UCSD-AML1 (cell line): ENCODE data around the gene FAM53B.

Experiments used
- DNase-seq: peaks from one replicate; lab custom pipeline; 2025; ENCODE audit not compliant: unreplicated experiment; lab: John Stamatoyannopoulos, UW

Gene FAM53B

DNA sequence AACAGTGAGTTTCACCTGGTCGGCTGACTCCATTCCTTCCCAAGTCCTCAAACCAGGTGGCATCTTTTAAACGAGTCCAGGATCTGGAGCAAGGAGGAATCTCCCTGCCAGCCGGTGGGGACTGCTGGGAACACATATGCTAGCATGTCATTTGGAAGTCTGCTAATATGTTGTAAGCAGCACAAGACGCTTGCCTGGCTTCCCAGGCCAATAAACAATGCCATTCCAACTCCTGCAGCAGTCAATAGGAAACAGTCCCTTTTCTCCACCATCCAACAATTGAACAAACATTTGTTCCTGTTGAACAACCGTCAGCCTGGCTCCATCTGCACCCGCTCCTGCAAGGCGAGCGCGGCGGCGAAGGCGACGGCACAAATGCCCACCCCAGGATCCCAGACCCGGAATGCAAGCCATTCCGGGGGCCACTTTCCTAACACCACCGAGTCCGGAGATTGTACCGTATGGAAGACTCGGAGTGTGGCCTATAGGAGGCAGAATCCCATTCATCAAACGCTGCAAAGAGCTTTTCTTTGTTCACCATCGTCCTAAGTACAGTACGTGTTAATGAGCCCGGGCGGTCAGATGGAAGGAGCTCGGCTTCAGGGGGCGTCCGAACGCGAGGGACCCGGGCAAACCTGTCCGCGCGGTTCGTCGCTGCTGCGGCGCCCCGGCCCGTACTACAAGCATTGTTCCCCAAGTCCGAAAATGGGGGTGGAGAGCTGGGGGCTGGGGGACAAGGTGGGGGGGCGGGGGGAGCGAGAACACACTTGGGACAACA is 1.6 kb downstream of the FAM53B start:
- DNase-seq, result peak; percentile 36

GRCh38 chr10:124741922-124742412 is 2.2 kb downstream of the FAM53B start:
- DNase-seq, result no peak

GRCh38 chr10:124741281-124741921 is 2.8 kb downstream of the FAM53B start:
- DNase-seq, result peak; percentile 70

DNA sequence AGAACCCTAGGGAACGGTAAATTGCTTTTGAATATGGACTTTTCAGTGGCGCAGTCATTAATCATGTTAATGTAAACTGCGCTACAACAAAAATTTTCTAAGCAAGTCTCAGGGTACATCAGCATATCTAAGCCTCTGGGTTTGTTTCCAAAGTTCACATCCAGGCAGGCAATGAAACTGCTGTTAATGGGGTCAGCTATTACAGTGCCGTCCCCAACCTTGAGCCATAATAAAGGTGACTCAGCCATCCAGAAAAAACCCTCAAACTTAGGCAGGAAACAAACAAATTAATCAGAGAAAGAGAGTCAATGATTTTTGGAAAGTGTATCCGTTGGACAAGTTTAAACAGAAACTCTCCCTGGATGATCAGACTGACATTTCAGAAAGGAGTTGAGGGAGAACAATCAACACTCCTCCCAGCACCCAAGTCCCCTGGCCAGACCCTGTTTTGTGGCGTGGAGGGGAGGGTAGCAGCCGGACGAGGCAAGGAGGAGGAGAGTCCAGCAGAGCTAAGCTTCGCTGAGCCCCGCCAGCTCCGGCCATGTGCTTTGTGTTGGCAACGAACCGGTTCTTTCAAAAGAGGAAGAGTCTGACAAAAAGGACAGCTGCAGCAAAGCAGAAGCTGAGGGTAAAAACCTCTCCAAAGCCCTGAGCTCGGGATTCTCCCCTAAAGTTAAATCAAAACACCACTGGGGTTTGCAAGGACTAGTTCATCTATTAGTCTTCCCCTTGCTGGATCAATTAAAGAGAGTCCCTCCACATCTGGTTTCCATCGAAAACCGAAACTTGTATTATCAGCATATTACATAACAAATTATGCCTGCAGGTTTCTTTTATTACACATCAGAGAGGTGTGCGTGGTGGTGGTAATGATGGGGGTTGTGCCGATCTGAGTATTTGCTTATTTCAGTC is 3.6 kb downstream of the FAM53B start:
- DNase-seq, result no peak

- no peak for DNase-seq
Observed at GRCh38 chr10:124739986-124740368, 4.2 kb downstream of the FAM53B start.

- no peak for DNase-seq
Observed at GRCh38 chr10:124739119-124739921, 4.9 kb downstream of the FAM53B start.

GRCh38 chr10:124738441-124738840 is 5.7 kb downstream of the FAM53B start:
- no peak for DNase-seq

GRCh38 chr10:124737708-124738107 is 6.5 kb downstream of the FAM53B start:
- DNase-seq, result no peak

DNA sequence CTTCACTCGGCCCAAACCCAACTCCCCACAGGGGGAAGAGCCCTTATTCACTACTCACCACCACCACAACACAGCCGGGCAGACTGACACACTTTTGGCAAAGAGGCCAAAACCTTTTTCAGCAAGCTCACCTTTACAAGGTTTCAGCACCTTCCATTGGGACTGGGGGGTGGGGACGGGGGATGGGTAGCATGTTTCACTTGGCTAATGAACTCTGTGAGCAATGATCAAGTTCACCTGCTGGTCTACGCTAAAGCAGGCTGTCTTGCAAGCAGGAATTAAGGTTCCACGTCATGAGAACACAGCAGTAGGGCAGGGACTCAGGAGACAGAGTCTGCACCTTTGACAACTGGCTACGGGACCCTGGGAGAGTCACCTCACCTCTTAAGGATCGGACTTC is 7.0 kb downstream of the FAM53B start:
- no peak for DNase-seq

DNA sequence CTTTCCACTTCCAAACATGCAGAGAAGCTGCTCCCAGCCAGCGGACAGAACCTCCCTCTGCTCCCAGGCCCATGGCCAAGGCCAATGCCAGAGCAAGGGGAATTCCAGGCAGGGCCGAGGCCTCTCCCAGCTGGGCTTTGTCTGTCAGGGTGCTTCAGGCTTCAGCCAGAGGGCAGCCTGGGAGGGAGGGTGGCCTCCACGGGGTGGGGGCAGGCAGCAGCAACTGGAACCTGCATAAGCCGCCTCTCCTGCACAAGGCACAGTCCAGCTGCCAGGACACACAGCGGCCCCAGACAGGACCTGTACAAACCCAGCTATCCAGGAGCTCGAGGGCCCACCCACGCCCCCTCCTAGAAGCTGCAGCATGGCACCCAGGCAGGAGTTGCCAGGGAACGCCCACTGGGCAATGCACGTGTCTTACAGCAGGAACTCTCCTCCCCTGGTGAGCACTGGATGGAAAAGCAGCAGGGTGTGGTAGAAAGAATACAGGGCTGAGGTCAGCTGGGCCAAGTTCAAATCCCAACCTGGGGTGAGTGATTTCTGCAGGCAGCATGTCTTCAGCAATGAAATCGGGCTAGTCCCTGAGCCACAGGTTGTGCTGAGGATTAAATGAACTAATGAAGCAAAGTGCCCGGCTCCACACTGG is 7.6 kb downstream of the FAM53B start:
- no peak for DNase-seq

DNA sequence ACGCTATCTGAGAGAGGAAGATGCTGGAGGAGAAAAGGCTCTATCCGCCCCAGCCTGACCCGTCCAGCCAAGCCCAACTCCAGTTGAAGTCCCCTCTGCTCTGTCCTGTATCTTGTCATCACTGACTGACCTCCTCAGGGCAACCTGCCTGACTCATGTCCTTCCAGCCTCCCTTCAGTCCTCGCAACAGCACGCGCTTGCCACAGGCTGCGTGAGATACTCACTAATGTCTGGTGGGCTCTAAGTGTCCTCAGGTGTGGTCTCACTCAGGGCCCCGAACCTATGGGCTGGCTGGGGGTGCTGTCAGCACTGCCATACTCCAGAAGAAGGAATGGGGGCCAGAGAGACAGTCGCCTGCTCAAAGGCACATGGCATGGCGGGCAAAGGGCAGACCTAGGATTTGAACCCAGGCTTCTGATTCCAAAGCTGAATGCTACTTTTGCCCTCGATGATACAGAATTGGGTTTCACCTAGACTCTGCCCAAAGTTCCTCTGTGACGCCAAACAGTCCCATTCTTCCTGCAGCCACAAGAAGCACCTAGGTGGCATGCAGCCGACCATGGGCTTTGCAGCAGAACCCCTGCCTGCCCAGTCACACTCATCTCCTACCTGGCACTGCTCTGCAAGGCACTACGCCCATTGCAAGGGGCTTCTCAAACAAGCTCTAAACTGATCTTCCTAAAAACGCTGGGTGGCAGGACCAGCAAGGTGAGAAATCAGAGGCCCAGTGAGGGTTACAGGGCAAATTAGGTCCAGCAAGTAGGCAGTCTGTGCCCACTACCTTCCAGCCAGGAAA is 8.5 kb downstream of the FAM53B start:
- DNase-seq, result no peak

DNA sequence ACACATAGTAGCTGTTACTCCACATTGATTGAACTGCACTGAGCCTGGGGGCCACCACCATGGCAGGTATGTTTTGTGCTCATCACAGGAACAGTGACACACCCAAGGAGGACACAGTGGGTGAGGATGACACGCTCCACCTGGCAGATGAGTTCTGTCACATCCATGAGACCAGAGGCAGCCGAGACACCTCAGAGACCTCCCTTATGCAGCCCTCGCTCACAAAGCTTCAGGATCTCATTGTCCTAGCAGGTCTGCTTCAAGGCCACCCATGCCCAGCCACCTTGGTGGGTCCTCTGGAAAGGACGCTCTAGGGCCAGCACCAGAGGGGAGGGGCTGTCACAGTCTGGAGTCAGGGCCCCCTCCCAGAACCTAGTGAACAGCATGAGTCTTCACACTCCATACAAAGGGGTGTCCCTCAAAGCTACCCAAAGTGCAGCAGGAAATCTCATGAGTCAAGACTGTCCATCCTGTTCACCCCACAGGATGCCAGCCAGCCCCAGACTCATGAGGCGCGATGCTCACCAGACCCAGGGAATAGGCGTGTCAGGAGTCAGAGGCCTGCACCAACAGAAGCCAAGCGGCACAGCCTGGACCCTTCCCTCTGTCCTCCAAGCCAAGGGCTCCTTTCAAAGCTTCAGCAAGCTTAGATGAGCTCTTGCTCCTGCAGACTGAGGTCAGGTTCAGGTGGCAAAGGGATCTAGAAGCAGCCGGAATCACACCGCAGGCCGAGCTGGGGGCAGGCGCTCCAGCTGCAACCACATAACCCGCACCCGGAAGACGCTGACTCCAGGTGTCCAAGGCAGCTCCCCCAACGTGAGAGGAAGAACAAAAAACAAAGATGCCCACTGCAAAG is 9.6 kb downstream of the FAM53B start:
- DNase-seq, result no peak

GRCh38 chr10:124733571-124734245 is 10.5 kb downstream of the FAM53B start:
- DNase-seq, result no peak

- DNase-seq, result no peak
Observed at GRCh38 chr10:124732931-124733570, 11.1 kb downstream of the FAM53B start.

DNA sequence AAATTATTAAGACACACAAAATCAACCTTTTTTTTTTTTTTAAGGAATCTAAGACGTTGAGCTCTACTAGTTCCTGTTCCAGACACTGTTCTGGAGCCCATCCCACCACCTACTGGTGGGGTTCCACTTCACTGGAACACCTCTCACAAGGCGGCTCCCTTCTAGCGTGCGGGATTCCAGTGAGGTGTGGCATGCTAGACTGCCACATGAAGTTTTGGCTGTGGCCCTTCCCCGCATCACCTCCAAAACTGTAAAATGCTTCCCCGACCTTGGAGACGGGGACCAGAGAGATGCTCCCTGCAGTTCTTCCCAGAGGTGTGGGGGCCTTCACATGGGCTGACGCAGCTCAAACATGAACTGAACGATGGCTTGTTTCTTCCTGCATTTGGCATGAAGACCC is 12.6 kb downstream of the FAM53B start:
- DNase-seq, result no peak

- DNase-seq, result no peak
Observed at GRCh38 chr10:124730790-124731189, 13.4 kb downstream of the FAM53B start.
